Measurements from ENCODE around the gene RUNX1.

DNA sequence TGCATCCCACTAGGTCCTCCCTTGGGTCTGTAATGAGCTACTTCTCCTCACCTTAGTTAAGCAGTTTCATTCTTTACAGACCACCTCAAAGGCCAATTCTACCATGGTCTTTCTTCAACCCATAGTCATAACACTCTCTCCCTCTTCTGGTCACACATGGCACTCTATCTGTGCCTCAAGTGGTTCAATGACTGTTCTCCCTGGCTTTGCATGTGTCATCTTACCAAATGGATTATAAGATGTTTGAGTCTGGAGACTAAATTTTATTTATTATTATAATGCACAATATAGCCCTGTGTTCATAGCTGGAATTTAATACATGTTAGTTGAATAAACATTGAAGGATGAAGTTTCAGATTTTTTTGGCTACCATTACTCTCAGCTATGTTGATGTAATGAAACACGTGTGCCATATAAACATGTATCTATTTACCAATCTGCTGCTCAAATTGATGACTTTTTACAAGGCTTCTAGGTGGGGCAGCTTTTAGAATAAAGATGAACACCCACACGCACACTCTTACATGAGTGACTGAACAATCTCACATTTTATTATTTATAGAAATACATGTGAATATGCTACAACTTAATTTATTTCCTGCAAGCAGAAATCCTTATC, 102.1 kb downstream of the RUNX1 start:
- TF ChIP-seq POLR2AphosphoS5 (IDR thresholded peaks at IDR 0.05; ENCODE audit: low read length) (no peak), RCOR1 (conservative IDR thresholded peaks at IDR 0.05; ENCODE audit: low read depth, low read length) (no peak), CHD4 (IDR thresholded peaks at IDR 0.05) (no peak)
- TF ChIP-seq, protein P1, sequence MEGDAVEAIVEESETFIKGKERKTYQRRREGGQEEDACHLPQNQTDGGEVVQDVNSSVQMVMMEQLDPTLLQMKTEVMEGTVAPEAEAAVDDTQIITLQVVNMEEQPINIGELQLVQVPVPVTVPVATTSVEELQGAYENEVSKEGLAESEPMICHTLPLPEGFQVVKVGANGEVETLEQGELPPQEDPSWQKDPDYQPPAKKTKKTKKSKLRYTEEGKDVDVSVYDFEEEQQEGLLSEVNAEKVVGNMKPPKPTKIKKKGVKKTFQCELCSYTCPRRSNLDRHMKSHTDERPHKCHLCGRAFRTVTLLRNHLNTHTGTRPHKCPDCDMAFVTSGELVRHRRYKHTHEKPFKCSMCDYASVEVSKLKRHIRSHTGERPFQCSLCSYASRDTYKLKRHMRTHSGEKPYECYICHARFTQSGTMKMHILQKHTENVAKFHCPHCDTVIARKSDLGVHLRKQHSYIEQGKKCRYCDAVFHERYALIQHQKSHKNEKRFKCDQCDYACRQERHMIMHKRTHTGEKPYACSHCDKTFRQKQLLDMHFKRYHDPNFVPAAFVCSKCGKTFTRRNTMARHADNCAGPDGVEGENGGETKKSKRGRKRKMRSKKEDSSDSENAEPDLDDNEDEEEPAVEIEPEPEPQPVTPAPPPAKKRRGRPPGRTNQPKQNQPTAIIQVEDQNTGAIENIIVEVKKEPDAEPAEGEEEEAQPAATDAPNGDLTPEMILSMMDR (IDR thresholded peaks at IDR 0.05 in 2 of 3, conservative IDR thresholded peaks at IDR 0.05 in 1 of 3; ENCODE audit: control insufficient read depth in 2 of 3, extremely low read depth in 1 of 3, insufficient read depth in 1 of 3, low read depth in 3 of 3, low read length in 3 of 3) = 0 out of 6 replicates have a peak, but pooled peaks of 1 of the 3 experiments have one; percentile 2

Measured in GM12878 (cell line).